ENCODE results near the gene INSRR.

DNA sequence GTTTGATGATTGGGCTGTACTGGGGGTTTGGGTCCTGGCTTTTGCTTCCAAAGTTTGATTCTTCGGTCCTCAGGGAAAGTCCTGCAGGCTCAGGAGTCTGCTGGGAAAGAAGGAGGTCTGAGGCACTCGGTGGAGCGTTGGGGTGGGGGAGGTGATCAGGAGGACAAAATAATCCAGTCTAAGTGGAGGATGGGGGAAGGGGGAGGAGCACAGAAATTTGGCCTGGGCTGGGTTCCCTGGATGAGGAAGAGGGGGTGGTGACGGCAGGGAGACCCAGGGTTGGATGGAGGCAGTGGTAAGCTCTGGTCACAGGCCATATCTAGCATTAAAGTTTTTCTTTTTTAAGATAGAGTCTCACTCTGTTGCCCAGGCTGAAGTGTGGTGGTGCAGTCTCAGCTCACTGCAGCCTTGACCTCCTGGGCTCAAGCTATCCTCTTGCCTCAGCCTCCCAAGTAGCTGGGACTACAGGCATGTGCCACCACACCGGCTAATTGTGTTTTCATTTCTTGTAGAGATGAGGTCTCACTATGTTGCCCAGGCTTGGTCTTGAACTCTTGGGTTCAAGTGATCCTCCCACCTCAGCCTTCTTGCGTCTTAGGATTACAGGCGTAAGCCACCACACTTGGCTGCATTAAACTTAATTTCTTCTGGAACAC lies 49.1 kb downstream of the INSRR start:
- TF ChIP-seq, protein P1, sequence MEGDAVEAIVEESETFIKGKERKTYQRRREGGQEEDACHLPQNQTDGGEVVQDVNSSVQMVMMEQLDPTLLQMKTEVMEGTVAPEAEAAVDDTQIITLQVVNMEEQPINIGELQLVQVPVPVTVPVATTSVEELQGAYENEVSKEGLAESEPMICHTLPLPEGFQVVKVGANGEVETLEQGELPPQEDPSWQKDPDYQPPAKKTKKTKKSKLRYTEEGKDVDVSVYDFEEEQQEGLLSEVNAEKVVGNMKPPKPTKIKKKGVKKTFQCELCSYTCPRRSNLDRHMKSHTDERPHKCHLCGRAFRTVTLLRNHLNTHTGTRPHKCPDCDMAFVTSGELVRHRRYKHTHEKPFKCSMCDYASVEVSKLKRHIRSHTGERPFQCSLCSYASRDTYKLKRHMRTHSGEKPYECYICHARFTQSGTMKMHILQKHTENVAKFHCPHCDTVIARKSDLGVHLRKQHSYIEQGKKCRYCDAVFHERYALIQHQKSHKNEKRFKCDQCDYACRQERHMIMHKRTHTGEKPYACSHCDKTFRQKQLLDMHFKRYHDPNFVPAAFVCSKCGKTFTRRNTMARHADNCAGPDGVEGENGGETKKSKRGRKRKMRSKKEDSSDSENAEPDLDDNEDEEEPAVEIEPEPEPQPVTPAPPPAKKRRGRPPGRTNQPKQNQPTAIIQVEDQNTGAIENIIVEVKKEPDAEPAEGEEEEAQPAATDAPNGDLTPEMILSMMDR (conservative IDR thresholded peaks at IDR 0.05) = no peak
- no peak for TF ChIP-seq EZH2 (IDR thresholded peaks at IDR 0.05; ENCODE audit: low read depth)

All from PC-9 (cell line).